Fibroblast of villous mesenchyme (primary cell): ENCODE data around the gene FGR. TPM values are rescaled to one million over a fixed set of nuclear protein-coding genes. Genes with fewer than 3 reads are reported as not detected.

Experiments used
- DNase-seq: peaks from one replicate; pipeline ENCODE4 v3.0.0-alpha.2; 2010; ENCODE audit warnings: low read depth
- H3K4me3 ChIP-seq: 2 replicates; pipeline ENCODE4 v1.5.1; 2011; ENCODE audit warnings: low read depth, mild to moderate bottlenecking, low read length
- CTCF ChIP-seq: IDR thresholded peaks from 2 replicates; pipeline ENCODE4 v1.5.1; 2012; ENCODE audit warnings: low read depth, mild to moderate bottlenecking, low read length; ENCODE audit not compliant: insufficient read depth
- total RNA-seq: library from RNA; depleted of rRNA; stranded (reverse); fragments of >200 nt; gene quantifications from 2 replicates; pipeline ENCODE4 v1.2.3, GENCODE V29; 2012

FGR gene
- total RNA-seq, 1 donor: not detected

DNA sequence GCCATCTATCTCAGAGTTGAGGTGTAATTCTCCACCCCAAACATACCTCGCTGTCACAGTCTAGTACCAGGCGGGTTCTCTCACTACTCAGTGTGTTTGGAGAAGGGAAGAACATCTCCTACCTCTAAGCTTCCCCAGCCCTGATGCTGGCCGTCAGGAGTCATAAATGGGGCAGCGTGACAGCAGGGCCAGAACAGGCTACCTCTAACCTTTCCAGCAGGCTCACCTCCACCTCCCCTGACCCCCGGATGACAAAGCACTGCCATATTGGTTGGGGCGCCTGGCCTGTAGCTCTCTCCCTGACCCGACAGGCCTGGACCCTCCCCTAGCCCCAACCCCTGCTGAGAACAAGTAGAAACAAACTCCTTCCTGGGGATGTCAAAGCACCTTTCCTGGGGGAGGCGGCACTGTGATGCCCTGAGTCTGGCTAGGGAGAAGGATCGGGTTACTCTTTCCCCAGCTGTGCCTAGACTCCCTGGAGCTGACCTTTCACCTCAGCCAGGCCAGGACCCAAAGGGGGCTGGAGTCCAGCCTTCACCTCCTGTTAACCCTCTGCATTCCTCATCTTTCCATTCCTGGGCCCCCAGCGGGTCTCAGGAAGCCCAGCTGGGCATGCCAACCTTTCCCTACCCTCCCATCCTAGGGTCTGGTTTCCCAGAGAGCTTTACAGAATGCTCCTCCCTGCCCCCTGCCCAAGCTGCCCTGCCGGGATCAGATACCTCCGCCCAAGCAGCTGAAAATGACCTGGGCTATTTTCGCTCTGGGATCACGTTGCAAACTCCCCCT, 65.3 kb downstream of the FGR start:
- no peak overlapping the region for H3K4me3 ChIP-seq
- TF ChIP-seq CTCF: no peak
- no peak for DNase-seq

DNA sequence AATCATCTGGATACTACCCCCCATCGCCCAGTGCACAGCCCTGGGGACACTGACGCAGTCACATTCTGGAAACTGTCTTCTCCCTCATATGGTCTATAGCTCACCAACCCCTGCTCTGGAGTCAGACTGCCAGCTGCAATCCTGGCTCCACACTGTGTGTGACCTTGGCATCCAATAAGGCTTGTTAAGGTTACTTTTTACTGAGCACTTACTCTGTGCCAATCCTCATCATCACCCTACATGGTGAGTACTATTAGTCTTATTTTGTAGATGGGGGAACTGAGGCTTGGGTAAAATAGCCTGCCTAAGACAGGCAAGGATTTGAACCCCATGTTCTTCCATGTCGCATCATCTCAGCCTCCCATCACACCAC, 65.9 kb downstream of the FGR start:
- no peak overlapping the region for H3K4me3 ChIP-seq
- no peak for DNase-seq
- TF ChIP-seq CTCF: no peak

- peak; percentile 53 for TF ChIP-seq CTCF
- peak overlapping the region; percentile 25 for H3K4me3 ChIP-seq
- peak; percentile 95 for DNase-seq
Observed at GRCh38 chr1:27568300-27569087, 66.5 kb downstream of the FGR start.

DNA sequence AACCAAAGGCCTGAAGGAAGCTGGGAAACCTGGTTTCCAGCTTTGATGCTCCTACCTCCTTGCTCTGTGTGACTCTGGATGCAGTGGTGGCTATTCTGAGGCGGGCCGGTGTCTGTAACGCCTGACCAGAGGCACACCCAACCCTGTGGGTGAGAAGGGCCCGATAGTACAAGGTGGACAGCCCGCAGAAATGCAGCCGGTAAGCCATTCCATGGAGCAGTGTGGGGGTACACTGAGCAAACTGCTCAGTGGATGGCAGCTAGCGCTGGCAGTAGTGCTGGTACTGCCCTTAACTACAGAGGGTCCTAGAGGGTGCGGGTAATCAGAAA, 67.0 kb downstream of the FGR start:
- no peak overlapping the region for H3K4me3 ChIP-seq
- TF ChIP-seq CTCF: no peak

DNA sequence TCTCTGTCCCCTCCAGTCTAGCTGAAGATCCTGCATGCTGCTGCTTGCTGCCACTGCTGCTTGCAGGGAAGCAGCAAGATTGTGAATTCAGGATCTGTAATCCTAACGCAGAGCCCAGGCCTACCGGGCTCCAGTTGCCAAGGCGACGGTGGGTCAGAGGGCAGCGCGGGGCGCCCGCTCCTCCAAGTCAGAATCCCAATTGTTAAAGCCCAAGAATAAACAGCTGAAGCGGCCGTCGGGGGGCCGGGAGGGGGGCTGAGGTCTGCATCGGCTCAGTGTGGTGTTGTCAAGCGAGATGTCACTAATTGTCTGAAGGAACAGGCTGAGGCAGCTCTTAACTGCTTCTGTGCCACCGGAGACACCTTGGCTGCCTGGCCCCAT, 67.8 kb downstream of the FGR start:
- no peak for DNase-seq
- no peak overlapping the region for H3K4me3 ChIP-seq
- TF ChIP-seq CTCF: no peak

More for the DNA sequence above, 67.0 kb downstream of the FGR start:
- DNase-seq: no peak

GRCh38 chr1:27566462-27567145, 68.4 kb downstream of the FGR start:
- TF ChIP-seq CTCF: no peak
- H3K4me3 ChIP-seq: no peak overlapping the region
- no peak for DNase-seq
